GM21367 (cell line): ENCODE results near the gene FIGN.

Experiments
- ATAC-seq: cut with Tn5 transposase; IDR thresholded peaks from one replicate; pipeline ENCODE4 v1.9.1; 2021; ENCODE audit not compliant: unreplicated experiment

The FIGN gene

GRCh38 chr2:163667064-163667887, 68.5 kb downstream of the FIGN start:
- no peak for ATAC-seq

- no peak for ATAC-seq
These were observed 70.0 kb downstream of the FIGN start for GRCh38 chr2:163665817-163666216.

- no peak for ATAC-seq
These were observed 70.8 kb downstream of the FIGN start for GRCh38 chr2:163665051-163665450.

- ATAC-seq = no peak
These were observed 71.2 kb downstream of the FIGN start for GRCh38 chr2:163664610-163665009.

- no peak for ATAC-seq
These were observed 73.5 kb downstream of the FIGN start for GRCh38 chr2:163662141-163662780.

DNA sequence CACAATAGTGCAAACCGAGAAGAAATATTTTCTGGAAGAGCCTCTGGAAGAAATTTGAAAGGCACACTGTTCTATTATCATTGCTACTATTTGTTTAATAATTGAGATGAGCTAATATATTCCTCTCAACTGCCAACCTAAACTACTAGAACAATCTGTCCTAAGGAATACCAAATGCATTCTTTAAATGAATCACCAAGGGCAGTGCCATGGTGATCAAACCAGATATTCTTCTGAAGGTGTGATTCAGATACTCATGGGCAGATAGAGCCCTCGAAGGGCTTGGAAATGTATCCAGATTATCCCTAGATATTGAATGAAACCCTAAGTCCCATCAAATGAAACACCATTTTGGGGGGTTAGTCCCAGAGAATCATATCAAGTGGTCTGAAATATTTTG, 76.6 kb downstream of the FIGN start:
- no peak for ATAC-seq

DNA sequence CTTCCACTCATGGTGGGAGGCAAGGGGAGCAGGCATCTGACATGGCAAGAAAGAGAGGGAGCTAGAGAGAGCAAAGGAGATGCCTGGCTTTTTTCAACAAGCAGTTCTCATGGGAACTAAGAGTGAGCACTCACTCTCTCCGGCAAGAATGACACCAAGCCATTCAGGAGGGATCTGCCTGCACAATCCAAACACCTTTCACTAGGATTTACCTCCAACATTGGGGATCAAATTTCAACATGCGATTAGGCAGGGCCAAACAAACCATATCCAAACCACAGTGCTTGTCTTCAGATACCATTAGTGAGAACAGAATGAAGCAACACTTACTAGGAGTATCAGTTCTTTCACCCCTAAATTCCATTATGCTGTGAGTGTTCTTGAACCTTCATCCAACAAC, 77.3 kb downstream of the FIGN start:
- no peak for ATAC-seq

- no peak for ATAC-seq
These were observed 78.5 kb downstream of the FIGN start for GRCh38 chr2:163657281-163657656.

- no peak for ATAC-seq
These were observed 79.1 kb downstream of the FIGN start for GRCh38 chr2:163656622-163657280.

- ATAC-seq = no peak
These were observed 80.1 kb downstream of the FIGN start for GRCh38 chr2:163655667-163656066.

GRCh38 chr2:163652751-163653150, 83.1 kb downstream of the FIGN start:
- no peak for ATAC-seq

DNA sequence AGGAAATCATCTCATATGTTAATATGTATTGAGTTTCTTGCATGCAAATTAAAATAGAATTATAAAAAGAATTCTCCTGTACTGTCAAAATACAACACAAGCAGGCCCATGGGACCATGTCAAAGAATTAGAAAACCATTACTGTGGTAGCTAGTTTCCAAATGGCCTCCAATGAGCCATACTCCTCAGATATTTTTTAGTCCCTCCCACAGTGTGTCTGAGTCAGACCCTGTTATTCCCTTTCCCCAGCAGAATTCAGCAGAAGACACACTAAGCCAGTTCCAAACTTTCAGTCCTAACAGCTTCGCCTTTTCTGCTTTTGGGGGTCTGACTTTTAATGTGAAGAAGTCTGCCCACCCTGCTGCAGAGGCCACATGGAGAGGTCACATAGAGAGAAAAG, 86.7 kb downstream of the FIGN start:
- no peak for ATAC-seq

- no peak for ATAC-seq
These were observed 88.5 kb downstream of the FIGN start for GRCh38 chr2:163647300-163647699.

- no peak for ATAC-seq
These were observed 89.1 kb downstream of the FIGN start for GRCh38 chr2:163646687-163647086.

DNA sequence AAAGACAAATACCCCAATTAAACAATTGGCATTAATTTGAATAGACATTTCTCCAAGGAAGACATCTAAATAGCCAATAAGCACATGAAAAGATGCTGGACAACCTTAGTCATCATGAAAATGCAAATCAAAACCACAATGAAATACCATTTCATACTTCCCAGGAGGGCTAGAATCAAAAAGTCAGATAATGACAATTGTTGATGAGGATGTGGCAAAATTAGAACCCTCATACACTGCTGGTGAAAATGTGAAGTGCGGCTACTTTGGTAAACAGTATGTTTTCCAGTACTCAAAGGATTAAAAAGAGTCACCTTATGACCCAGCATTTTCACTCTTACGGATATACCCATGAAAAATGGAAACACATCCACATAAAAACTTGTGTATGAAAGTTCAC, 91.6 kb downstream of the FIGN start:
- ATAC-seq = no peak

GRCh38 chr2:163641986-163642385, 93.8 kb downstream of the FIGN start:
- no peak for ATAC-seq

- ATAC-seq = no peak
These were observed 95.1 kb downstream of the FIGN start for GRCh38 chr2:163640542-163641193.

- no peak for ATAC-seq
These were observed 97.9 kb downstream of the FIGN start for GRCh38 chr2:163637871-163638270.

DNA sequence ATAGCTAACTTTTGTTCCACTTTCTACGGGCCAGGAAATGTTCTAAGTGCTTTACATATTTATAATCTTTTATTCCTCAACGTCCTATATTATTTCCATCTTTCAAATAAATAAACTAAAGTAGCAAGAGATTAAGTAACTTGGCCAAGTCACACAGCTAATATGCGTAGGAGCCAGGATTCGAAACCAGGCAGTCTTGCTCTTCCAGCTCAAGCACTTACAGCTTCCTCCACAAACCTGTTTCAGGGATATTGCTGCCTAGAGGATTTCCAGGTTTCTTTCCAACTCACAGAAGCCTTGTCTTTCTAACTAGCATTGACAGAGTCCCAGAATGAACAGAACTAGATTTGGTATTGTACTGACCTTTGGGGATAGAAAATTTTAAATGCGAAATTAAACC, 102.5 kb downstream of the FIGN start:
- no peak for ATAC-seq

DNA sequence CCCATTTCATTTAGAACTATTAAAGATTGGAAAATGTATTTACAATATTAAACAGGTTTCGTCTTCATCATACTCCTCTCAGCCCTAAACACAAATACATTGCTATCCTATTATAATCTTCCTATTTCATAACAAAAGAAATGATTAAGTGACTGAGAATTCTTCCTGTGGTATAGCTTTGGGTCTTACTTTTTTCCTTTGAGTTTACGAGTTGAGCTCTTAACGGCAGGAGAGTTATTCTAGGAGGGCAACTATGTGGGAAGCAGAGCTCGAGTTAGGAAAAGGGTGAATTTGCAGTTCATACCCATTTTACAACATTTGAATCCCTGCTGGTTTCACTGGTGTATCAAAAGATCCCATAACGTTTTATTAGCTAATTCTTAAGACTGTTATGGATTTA, 105.0 kb downstream of the FIGN start:
- no peak for ATAC-seq

DNA sequence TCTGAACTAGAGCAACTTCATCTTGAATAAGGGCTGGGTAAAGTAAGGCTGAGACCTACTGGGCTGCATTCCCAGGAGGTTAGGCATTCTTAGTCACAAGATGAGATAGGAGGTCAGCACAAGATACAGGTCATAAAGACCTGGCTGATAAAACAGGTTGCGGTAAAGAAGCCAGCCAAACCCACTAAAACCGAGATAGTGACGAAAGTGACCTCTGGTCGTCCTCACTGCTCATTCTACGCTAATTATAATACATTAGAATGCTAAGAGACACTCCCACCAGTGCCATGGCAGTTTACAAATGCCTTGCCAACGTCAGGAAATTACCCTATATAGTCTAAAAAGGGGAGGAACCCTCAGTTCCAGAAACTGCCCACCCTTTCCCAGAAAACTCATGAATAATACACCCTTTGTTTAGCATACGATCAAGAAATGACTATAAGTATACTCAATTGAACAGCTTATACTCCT, 109.1 kb downstream of the FIGN start:
- ATAC-seq = no peak

DNA sequence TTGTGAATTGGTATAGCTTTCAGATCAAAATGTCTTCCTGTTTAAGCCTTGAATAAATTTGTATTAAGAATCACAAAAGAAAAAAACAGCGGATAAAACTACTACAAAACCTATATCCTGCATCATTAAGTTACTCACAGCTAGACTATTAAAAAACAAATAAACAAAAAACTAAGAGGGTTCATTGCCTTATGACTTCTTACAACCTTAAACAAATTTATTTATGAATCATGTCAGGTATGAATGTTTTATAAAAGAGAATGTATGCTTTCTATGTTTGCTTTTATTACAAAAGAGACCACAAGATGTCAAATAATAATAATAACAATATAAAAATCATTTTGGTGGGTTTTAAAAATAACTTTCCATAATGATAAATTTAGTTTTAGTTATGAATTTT, 109.6 kb downstream of the FIGN start:
- ATAC-seq = no peak
